HG02970 (cell line): ENCODE measurements around the gene C3orf38.
"Not testable (repeated sequence)": the region's sequence is repeated elsewhere in the genome, so short reads cannot be mapped to it uniquely, and the experiment has no call there.

ENCODE experiments used
- ATAC-seq: cut with Tn5 transposase; IDR thresholded peaks from one replicate; pipeline ENCODE4 v1.9.1; 2021; ENCODE audit warnings: mild to moderate bottlenecking, moderate library complexity, moderate number of reproducible peaks; ENCODE audit not compliant: unreplicated experiment, low FRiP score

Gene C3orf38

DNA sequence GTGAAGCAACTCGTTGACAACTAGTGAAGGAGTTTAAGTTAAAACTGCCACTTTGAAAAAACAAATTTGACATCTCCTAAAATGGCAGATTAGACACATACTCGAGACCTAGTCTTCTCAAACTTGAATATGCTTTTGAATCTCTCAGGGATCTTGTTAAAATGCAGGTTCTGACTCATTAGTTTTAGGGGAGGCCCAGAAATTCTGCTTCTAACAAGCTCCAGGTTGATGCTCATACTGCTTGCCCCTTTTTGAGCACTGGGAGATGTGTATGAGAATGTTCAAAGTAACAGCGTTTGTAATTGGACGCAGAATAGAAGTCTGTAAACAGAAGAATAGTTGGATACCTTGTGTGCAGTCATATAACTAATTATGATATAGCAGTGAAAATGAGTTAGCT lies 1.6 kb downstream of the C3orf38 start:
- no peak for ATAC-seq

DNA sequence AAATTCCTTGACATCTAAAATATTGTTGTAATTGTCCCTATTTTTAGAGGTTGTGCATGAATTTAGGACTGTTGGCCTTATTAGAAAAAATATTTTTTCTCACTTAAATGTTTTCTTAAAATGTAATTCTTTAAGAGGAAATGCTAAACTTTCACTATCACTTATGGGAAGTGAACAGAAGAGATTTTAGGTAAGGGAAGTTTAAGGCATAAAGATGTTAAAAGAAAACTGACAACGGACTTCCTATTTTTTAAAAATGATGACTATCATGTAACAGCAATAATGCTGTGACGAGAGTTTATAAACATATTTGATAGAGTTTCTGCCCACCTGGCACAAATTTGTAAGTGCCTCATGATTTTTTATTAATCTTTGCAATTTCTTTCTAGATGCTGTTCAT lies 3.1 kb downstream of the C3orf38 start:
- ATAC-seq, result no peak

- no peak for ATAC-seq
Observed at GRCh38 chr3:88166419-88166971, 16.7 kb downstream of the C3orf38 start.

GRCh38 chr3:88167173-88167572 lies 17.4 kb downstream of the C3orf38 start:
- ATAC-seq, result no peak

DNA sequence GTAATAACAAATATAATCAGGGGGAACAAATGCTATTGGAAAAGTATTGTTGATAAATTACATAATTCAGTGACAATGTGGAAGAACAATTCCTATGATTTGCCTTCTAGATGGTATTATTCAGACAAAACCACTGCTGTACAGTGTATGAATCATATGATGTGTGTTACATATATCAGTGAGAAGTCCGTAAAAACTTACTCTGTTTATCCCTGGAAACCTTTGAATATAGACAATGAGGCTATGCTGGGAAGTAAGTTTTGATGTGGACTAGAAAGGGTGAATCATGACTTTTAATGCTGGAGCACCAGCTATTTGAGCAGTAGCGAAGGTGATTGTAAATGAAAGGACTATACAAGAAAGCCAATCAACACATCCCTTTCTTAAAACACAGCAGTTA lies 17.9 kb downstream of the C3orf38 start:
- ATAC-seq, result no peak

DNA sequence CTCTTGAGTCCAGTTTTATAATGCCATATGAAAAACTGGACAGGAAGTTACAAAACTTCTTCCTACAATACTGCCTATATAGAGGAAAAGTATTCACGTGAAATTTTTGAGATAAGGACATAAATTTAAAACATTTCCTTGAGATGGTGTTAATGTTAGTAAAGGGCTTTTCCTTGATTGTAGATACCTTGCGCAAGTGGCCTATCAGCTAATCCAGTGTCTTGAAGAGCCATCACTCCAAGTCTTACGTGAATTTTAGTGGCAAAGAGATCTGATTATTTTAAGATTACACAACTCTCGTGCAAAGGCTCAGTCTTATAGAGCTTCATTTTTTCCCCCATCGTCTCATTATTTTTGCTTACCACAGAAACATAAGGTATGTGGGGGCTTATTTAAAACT lies 18.4 kb downstream of the C3orf38 start:
- no peak for ATAC-seq

DNA sequence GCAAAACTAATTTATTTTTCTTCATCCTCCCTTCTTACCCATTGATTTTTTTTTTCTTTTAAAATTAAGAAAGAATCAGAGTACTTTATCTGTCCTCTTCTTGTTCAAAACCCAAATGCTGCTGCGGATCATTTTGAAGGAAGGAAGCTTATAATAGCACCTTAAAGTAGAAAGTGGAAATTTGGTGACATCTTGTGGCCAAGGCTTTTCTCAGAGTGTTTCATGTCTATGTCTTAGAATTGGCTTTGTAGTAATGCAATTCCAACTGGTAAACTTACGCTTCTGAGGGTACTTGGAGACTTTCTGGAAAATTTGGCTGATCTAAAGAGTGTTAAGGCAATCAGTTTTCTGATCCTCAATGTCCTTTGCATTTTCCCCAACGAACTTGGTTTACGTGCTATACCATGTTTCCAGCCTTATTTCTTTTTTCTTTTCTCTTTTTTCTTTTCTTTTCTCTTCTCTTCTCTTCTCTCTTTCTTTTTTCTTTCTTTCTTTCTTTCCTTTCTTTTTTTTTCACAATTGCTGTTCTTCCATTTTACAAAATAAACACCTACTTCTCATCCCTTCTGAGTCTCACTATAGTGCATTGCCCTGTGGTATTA lies 30.7 kb downstream of the C3orf38 start:
- ATAC-seq, result no peak

GRCh38 chr3:88182165-88182918 lies 32.6 kb downstream of the C3orf38 start:
- ATAC-seq, result not testable (repeated sequence)

DNA sequence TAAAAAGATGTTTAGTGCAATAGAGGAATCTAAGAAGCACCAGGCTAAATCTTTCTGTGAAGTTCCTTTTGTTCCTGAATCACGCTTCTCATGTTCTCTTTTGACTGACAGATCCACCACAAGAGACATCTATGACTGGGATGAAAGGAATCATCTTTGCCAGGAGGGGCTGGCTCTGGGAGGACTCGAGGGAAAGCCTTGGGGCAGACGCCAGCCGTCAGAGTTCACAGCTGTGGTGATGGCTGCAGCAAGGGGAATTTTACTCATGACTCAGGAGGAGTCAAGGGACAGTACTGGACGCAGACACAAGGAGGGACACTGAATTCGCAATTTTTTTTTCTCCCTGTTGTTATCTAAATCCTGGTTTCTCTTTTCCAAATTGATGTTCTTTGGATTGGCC lies 38.7 kb downstream of the C3orf38 start:
- ATAC-seq, result no peak

DNA sequence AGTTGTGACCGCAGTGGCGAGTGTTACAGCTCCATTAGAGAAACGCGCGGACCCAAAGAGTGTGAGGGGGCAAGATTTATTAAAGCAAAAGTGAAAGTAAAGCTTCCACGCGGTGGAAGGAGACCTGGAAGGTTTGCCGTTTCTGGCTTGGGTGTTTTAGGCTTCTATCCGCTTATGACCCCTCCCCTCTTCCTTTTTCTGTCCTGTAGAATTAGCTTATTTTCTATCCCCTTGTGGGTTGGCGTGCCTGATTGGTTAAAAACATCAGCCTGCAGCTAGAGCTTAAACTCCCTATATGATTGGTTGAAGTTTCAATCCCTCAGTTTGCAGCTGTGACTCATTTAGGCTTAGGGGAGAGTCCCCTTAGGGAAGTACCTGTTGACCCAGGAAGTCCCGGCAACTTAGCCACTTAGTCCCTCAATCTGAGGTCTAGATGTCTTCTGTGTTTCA lies 39.6 kb downstream of the C3orf38 start:
- ATAC-seq, result no peak

GRCh38 chr3:88191872-88192409 lies 42.2 kb downstream of the C3orf38 start:
- no peak for ATAC-seq

- ATAC-seq, result no peak
Observed at GRCh38 chr3:88192631-88193030, 42.9 kb downstream of the C3orf38 start.

- no peak for ATAC-seq
Observed at GRCh38 chr3:88195951-88196434, 46.2 kb downstream of the C3orf38 start.

DNA sequence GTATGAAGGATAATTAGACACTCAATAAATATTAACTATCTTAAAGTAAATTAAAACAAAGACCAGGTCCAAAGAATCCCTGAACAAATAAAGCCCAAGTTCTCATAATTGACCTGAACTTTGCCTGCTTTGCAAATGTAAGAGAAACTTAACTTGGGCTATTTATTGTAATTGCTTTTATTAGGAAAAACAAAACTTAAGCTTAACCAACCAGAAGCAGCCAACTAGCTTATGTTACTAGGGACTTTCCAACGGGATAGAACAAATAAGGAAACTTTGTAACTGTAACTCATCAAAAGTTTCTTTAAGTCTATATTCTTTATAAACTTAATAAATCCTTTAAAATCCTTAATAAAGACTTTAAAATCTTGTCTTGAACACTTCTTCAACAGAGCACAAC lies 48.4 kb downstream of the C3orf38 start:
- ATAC-seq, result no peak

DNA sequence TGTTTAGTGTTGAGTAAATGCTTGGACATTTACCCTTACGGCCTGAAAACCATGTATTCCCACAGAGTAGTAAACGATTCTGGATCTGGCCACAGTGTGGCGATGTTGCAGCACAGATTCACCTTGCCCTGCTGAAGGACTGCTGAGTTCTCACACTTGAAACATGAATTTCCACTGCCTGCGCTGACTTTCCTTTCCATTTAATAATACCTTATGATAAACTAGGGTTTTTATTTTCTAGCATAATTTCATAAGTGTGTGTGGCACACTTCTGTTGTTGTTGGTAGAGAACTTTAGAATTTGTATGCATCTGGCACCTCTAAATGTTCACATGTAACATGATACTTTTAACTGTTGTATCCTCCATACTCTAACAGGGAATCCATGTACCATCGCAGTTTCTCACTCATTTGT lies 53.9 kb downstream of the C3orf38 start:
- peak; percentile 58 for ATAC-seq
